Measurements from ENCODE around the gene LRP2. TPM values are rescaled to one million over a fixed set of nuclear protein-coding genes. Genes with fewer than 3 reads are reported as not detected.
A peak's percentile ranks its signal among the peaks of the same experiment; 100 is the strongest.

The LRP2 gene
- total and polyA plus RNA-seq, 2 experiments from 2014 or later = 0.68 to 2.7 TPM

GRCh38 chr2:169141713-169142352 is 220.5 kb downstream of the LRP2 start:
- Histone ChIP-seq H3K79me2 (replicated peaks; ENCODE audit: insufficient read depth) (no peaks in the 10 kb centered on the region), H2AFZ (no peak overlapping the region), H3K4me2 (no peak overlapping the region), H3K9me2 (ENCODE audit: insufficient read depth) (no peaks in the 10 kb centered on the region), H3K4me3 (no peak overlapping the region), H4K20me1 (replicated peaks; ENCODE audit: insufficient read depth) (no peaks in the 10 kb centered on the region), H3K27me3 (ENCODE audit: insufficient read depth) (no peaks in the 10 kb centered on the region), H3F3A (replicated peaks; ENCODE audit: low read depth) (no peaks in the 10 kb centered on the region), H3K27ac (ENCODE audit: low read depth) (no peak overlapping the region), H3K36me3 (ENCODE audit: insufficient read depth) (no peaks in the 10 kb centered on the region), H3K4me1 (ENCODE audit: insufficient read depth) (peaks cover 34% of the 10 kb centered on the region)
- no peak overlapping the region for H3K27ac Mint-ChIP-seq
- ATAC-seq (peak; percentile 69), DNase-seq (ENCODE audit: low spot score) (peak; percentile 90)
- no peaks in the 10 kb centered on the region for H3K9me3 Mint-ChIP-seq
- TF ChIP-seq CTCF (conservative IDR thresholded peaks at IDR 0.05; ENCODE audit: low read depth in 2 of 2) = peak; percentile 88 to 91
- no peak for TF ChIP-seq REST (IDR thresholded peaks at IDR 0.05; ENCODE audit: unreplicated experiment)
- no peak for TF ChIP-seq ZNF114 (CRISPR knock-in tag; IDR thresholded peaks at IDR 0.05)
- TF ChIP-seq ZNF462 (CRISPR knock-in tag; IDR thresholded peaks at IDR 0.05) = no peak
- TF ChIP-seq CREB1 (CRISPR knock-in tag; IDR thresholded peaks at IDR 0.05; ENCODE audit: low read depth) = no peak
- TF ChIP-seq ETS1 (IDR thresholded peaks at IDR 0.05) = no peak
- TF ChIP-seq NANOG (IDR thresholded peaks at IDR 0.05; ENCODE audit: borderline replicate concordance) = no peak
- TF ChIP-seq EZH2phosphoT487 (IDR thresholded peaks at IDR 0.05; ENCODE audit: unreplicated experiment) = no peak
- H3K36me3 Mint-ChIP-seq (ENCODE audit: low read depth) = no peaks in the 10 kb centered on the region
- no peak overlapping the region for H3K4me3 Mint-ChIP-seq
- peaks cover 34% of the 10 kb centered on the region for H3K4me1 Mint-ChIP-seq
- H3K27me3 Mint-ChIP-seq (ENCODE audit: insufficient read depth, low read depth, poor library complexity) = peaks cover 8% of the 10 kb centered on the region

All from GM23338 (cell line).